ENCODE results near the gene FLT1. TPM values are rescaled to one million over a fixed set of nuclear protein-coding genes. Genes with fewer than 3 reads are reported as not detected.

FLT1 gene
- total RNA-seq, 1 donor from 2014 or later: 6.5 TPM

DNA sequence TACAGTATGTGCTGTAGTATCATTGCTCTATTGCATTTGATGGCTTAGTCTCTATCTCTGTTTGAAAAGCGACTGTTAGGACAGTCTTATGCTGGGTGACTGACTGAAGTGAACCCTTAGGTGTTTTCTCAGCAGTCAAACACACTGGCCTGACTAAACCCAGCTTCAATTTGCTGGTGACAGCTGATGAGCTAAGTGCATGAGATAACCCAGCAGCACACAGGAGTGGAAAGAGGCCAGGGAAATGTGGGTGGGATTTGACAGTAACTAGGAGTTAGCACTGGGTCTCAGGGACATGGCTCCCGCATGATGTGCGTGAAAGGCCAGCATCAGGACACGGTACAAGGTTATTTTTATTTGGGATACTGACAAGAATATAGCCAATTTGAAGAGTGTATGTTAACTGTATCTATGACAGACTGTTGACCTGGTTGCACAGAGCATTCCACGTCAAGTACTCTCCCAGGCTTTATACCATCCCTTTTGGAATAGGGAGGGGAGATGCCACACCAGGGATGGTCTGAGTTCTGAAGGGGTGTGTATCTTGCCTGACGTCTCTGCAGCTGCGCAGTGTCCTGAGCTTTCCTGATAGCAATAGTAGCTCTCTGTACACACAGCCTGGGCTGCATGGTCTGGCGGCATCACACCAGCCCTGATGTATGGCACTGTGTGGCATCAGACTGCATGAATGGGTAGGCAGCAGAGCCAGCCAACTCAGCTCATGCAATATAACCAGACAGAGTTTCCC, 144.8 kb downstream of the FLT1 start:
- no peaks in the 10 kb centered on the region for H3K27me3 Mint-ChIP-seq (ENCODE audit: low read depth)
- no peak for TF ChIP-seq CTCF (IDR thresholded peaks at IDR 0.05; ENCODE audit: unreplicated experiment)
- H3K4me3 Mint-ChIP-seq: no peak overlapping the region
- no peaks in the 10 kb centered on the region for H3K9me3 Mint-ChIP-seq
- no peak for DNase-seq (ENCODE audit: low spot score in 2 of 2, unreplicated experiment in 2 of 2)
- H3K36me3 Mint-ChIP-seq: no peaks in the 10 kb centered on the region
- peaks cover 13% of the 10 kb centered on the region for H3K4me1 Mint-ChIP-seq
- no peak overlapping the region for H3K27ac Mint-ChIP-seq

DNA sequence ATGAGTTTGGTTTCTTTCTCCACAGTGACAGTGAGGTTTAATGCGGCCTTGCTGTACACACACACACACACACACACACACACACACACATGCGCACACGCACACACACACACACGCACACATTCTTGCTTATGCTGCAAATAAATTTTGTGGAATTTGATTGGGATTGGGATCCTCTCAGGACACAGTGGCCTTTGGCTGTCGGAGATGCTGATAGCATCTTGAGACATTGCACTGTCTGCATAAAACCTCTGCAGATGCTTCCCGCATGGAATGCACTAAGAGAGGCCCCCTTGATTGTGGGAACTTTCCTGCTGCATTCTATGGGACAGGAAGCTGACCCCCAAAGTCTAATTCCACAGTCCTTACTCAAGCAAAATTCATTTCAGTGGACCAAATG, 145.6 kb downstream of the FLT1 start:
- no peak for DNase-seq (ENCODE audit: low spot score in 2 of 2, unreplicated experiment in 2 of 2)
- H3K4me1 Mint-ChIP-seq: peaks cover 13% of the 10 kb centered on the region

DNA sequence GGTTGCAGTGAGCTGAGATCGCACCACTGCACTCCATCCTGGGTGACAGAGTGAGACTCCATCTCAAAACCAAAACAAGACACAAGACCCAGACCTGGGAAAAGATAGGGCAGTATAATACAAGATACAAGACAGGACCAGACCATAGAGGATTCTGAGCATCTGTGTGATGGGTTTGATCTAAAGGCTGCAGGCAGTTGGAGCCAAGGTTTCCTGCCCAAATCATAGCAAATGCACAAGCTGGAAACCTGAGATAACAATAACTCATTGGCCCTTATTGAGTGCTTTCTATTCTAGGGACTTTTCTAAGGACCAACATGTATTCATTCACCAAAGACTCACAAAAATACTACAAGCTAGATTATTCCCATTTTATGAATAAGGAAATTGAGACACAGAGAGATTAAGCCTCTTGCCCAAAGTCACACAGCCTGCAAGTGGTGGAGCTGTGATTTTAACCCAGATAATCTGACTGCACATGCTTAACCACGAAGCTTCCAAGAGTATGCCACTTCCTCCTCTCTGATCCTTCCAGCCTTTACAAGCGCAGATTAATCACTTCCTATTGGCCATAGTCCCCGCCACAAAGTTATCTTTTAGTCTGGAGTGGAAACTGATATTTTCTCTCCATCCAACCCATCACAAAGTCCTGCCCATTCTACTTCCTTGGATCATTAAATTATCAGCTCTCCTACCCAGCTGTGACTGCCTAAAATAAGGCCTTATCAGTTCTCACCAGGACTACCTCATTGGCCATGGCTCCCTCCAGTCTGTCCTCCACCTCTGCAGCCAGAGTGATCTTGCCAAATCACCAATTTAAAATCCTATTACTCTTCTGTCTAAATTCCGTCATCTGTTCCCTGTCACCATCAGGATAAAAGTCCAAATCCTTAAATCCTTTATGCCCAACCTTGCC, 147.2 kb downstream of the FLT1 start:
- H3K9me3 Mint-ChIP-seq: no peaks in the 10 kb centered on the region
- no peaks in the 10 kb centered on the region for H3K36me3 Mint-ChIP-seq
- no peak overlapping the region for H3K27ac Mint-ChIP-seq
- no peak overlapping the region for H3K4me3 Mint-ChIP-seq
- H3K4me1 Mint-ChIP-seq: peaks cover 19% of the 10 kb centered on the region
- no peaks in the 10 kb centered on the region for H3K27me3 Mint-ChIP-seq (ENCODE audit: low read depth)
- no peak for DNase-seq (ENCODE audit: low spot score in 2 of 2, unreplicated experiment in 2 of 2)
- TF ChIP-seq CTCF (IDR thresholded peaks at IDR 0.05; ENCODE audit: unreplicated experiment): no peak

More for the DNA sequence above, 145.6 kb downstream of the FLT1 start:
- no peak overlapping the region for H3K27ac Mint-ChIP-seq
- no peaks in the 10 kb centered on the region for H3K9me3 Mint-ChIP-seq
- H3K36me3 Mint-ChIP-seq: no peaks in the 10 kb centered on the region
- H3K4me3 Mint-ChIP-seq: no peak overlapping the region
- TF ChIP-seq CTCF (IDR thresholded peaks at IDR 0.05; ENCODE audit: unreplicated experiment): no peak
- no peaks in the 10 kb centered on the region for H3K27me3 Mint-ChIP-seq (ENCODE audit: low read depth)

DNA sequence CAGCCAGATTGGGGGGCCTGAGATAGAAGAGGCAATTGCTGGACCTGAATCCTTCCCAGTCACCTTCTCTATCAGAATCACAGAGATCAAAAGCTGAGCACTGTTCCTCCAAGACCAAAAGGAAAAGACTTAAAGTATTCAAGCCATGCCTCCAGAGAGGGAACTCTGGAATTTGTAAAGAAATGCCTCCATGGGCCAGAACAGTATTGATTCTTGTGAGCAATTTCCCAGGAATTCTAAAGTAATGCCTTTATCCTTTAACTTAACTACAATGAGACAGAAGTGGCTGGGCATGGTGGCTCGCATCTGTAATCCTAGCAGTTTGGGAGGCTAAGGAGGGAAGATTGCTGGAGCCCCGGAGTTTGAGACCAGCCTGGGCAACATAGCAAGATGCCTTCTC, 148.8 kb downstream of the FLT1 start:
- TF ChIP-seq CTCF (IDR thresholded peaks at IDR 0.05; ENCODE audit: unreplicated experiment): no peak
- Mint-ChIP-seq H3K9me3 (no peaks in the 10 kb centered on the region), H3K4me1 (peaks cover 26% of the 10 kb centered on the region), H3K4me3 (no peak overlapping the region), H3K27ac (no peak overlapping the region), H3K36me3 (no peaks in the 10 kb centered on the region), H3K27me3 (ENCODE audit: low read depth) (no peaks in the 10 kb centered on the region)
- DNase-seq (ENCODE audit: low spot score in 2 of 2, unreplicated experiment in 2 of 2): no peak

- no peak for TF ChIP-seq CTCF (IDR thresholded peaks at IDR 0.05; ENCODE audit: unreplicated experiment)
- no peak for DNase-seq (ENCODE audit: low spot score in 2 of 2, unreplicated experiment in 2 of 2)
- Mint-ChIP-seq H3K27ac (no peak overlapping the region), H3K36me3 (no peaks in the 10 kb centered on the region), H3K4me1 (peaks cover 32% of the 10 kb centered on the region), H3K4me3 (no peak overlapping the region), H3K27me3 (ENCODE audit: low read depth) (no peaks in the 10 kb centered on the region), H3K9me3 (no peaks in the 10 kb centered on the region)
Observed at GRCh38 chr13:28344163-28344562, 150.8 kb downstream of the FLT1 start.

Data from mesothelial cell of epicardium (in vitro differentiated cells).